ENCODE measurements around the gene KCNT1.

Gene KCNT1

GRCh38 chr9:135745686-135746324 is 43.8 kb downstream of the KCNT1 start:
- H3K27ac ChIP-seq (ENCODE audit: insufficient read depth, low read depth, low read length, poor library complexity, severe bottlenecking), result no peak overlapping the region
- no peaks in the 10 kb centered on the region for H3K27me3 ChIP-seq (ENCODE audit: control insufficient read depth, insufficient read depth, low read length, poor library complexity, severe bottlenecking)
- H3K9me3 ChIP-seq (ENCODE audit: control insufficient read depth, low read length), result no peaks in the 10 kb centered on the region
- no peak overlapping the region for H3K4me3 ChIP-seq (ENCODE audit: insufficient read depth, low read depth, low read length)
- 93% methylated on average over 24 of the region's 24 CpGs for WGBS, 2 experiments
- H3K4me1 ChIP-seq (ENCODE audit: control insufficient read depth, insufficient read depth, low read length), result peaks cover 5% of the 10 kb centered on the region
- H3K36me3 ChIP-seq (ENCODE audit: control insufficient read depth, insufficient read depth, low read length), result no peaks in the 10 kb centered on the region

- H3K4me3 ChIP-seq (ENCODE audit: insufficient read depth, low read depth, low read length), result no peak overlapping the region
- no peaks in the 10 kb centered on the region for H3K36me3 ChIP-seq (ENCODE audit: control insufficient read depth, insufficient read depth, low read length)
- 83 to 86% methylated on average over 9 of the region's 9 CpGs for WGBS, 2 experiments
- H3K4me1 ChIP-seq (ENCODE audit: control insufficient read depth, insufficient read depth, low read length), result peaks cover 5% of the 10 kb centered on the region
- no peaks in the 10 kb centered on the region for H3K9me3 ChIP-seq (ENCODE audit: control insufficient read depth, low read length)
- no peak overlapping the region for H3K27ac ChIP-seq (ENCODE audit: insufficient read depth, low read depth, low read length, poor library complexity, severe bottlenecking)
- no peaks in the 10 kb centered on the region for H3K27me3 ChIP-seq (ENCODE audit: control insufficient read depth, insufficient read depth, low read length, poor library complexity, severe bottlenecking)
These were observed 44.6 kb downstream of the KCNT1 start for GRCh38 chr9:135746565-135746964.

- no peaks in the 10 kb centered on the region for H3K9me3 ChIP-seq (ENCODE audit: control insufficient read depth, low read length)
- H3K27ac ChIP-seq (ENCODE audit: insufficient read depth, low read depth, low read length, poor library complexity, severe bottlenecking), result no peak overlapping the region
- H3K4me3 ChIP-seq (ENCODE audit: insufficient read depth, low read depth, low read length), result no peak overlapping the region
- H3K4me1 ChIP-seq (ENCODE audit: control insufficient read depth, insufficient read depth, low read length), result peaks cover 5% of the 10 kb centered on the region
- WGBS, 2 experiments, result 83 to 85% methylated on average over 13 of the region's 13 CpGs
- no peaks in the 10 kb centered on the region for H3K36me3 ChIP-seq (ENCODE audit: control insufficient read depth, insufficient read depth, low read length)
- H3K27me3 ChIP-seq (ENCODE audit: control insufficient read depth, insufficient read depth, low read length, poor library complexity, severe bottlenecking), result no peaks in the 10 kb centered on the region
These were observed 45.3 kb downstream of the KCNT1 start for GRCh38 chr9:135747311-135747710.

GRCh38 chr9:135748676-135749075 is 46.7 kb downstream of the KCNT1 start:
- Histone ChIP-seq H3K27ac (ENCODE audit: insufficient read depth, low read depth, low read length, poor library complexity, severe bottlenecking) (no peak overlapping the region), H3K36me3 (ENCODE audit: control insufficient read depth, insufficient read depth, low read length) (no peaks in the 10 kb centered on the region), H3K4me1 (ENCODE audit: control insufficient read depth, insufficient read depth, low read length) (peaks cover 5% of the 10 kb centered on the region), H3K9me3 (ENCODE audit: control insufficient read depth, low read length) (no peaks in the 10 kb centered on the region), H3K4me3 (ENCODE audit: insufficient read depth, low read depth, low read length) (no peak overlapping the region), H3K27me3 (ENCODE audit: control insufficient read depth, insufficient read depth, low read length, poor library complexity, severe bottlenecking) (no peaks in the 10 kb centered on the region)
- WGBS, 2 experiments, result 89 to 91% methylated on average over 16 of the region's 16 CpGs

- H3K27me3 ChIP-seq (ENCODE audit: control insufficient read depth, insufficient read depth, low read length, poor library complexity, severe bottlenecking), result no peaks in the 10 kb centered on the region
- no peak overlapping the region for H3K27ac ChIP-seq (ENCODE audit: insufficient read depth, low read depth, low read length, poor library complexity, severe bottlenecking)
- H3K36me3 ChIP-seq (ENCODE audit: control insufficient read depth, insufficient read depth, low read length), result no peaks in the 10 kb centered on the region
- peaks cover 5% of the 10 kb centered on the region for H3K4me1 ChIP-seq (ENCODE audit: control insufficient read depth, insufficient read depth, low read length)
- H3K9me3 ChIP-seq (ENCODE audit: control insufficient read depth, low read length), result no peaks in the 10 kb centered on the region
- 94% methylated on average over 28 of the region's 28 CpGs for WGBS, 2 experiments
- no peak overlapping the region for H3K4me3 ChIP-seq (ENCODE audit: insufficient read depth, low read depth, low read length)
These were observed 47.4 kb downstream of the KCNT1 start for GRCh38 chr9:135749171-135750045.

GRCh38 chr9:135750786-135751185 is 48.8 kb downstream of the KCNT1 start:
- no peak overlapping the region for H3K27ac ChIP-seq (ENCODE audit: insufficient read depth, low read depth, low read length, poor library complexity, severe bottlenecking)
- WGBS, 2 experiments, result 92 to 94% methylated on average over 22 of the region's 22 CpGs
- no peaks in the 10 kb centered on the region for H3K36me3 ChIP-seq (ENCODE audit: control insufficient read depth, insufficient read depth, low read length)
- H3K4me1 ChIP-seq (ENCODE audit: control insufficient read depth, insufficient read depth, low read length), result peaks cover 5% of the 10 kb centered on the region
- H3K4me3 ChIP-seq (ENCODE audit: insufficient read depth, low read depth, low read length), result no peak overlapping the region
- no peaks in the 10 kb centered on the region for H3K27me3 ChIP-seq (ENCODE audit: control insufficient read depth, insufficient read depth, low read length, poor library complexity, severe bottlenecking)
- H3K9me3 ChIP-seq (ENCODE audit: control insufficient read depth, low read length), result no peaks in the 10 kb centered on the region

- H3K4me1 ChIP-seq (ENCODE audit: control insufficient read depth, insufficient read depth, low read length), result peaks cover 5% of the 10 kb centered on the region
- H3K9me3 ChIP-seq (ENCODE audit: control insufficient read depth, low read length), result no peaks in the 10 kb centered on the region
- H3K27me3 ChIP-seq (ENCODE audit: control insufficient read depth, insufficient read depth, low read length, poor library complexity, severe bottlenecking), result no peaks in the 10 kb centered on the region
- H3K36me3 ChIP-seq (ENCODE audit: control insufficient read depth, insufficient read depth, low read length), result no peaks in the 10 kb centered on the region
- 89 to 90% methylated on average over 13 of the region's 13 CpGs for WGBS, 2 experiments
- no peak overlapping the region for H3K4me3 ChIP-seq (ENCODE audit: insufficient read depth, low read depth, low read length)
- no peak overlapping the region for H3K27ac ChIP-seq (ENCODE audit: insufficient read depth, low read depth, low read length, poor library complexity, severe bottlenecking)
These were observed 49.5 kb downstream of the KCNT1 start for GRCh38 chr9:135751501-135751900.

GRCh38 chr9:135752281-135753204 is 50.6 kb downstream of the KCNT1 start:
- H3K9me3 ChIP-seq (ENCODE audit: control insufficient read depth, low read length), result no peaks in the 10 kb centered on the region
- no peaks in the 10 kb centered on the region for H3K27me3 ChIP-seq (ENCODE audit: control insufficient read depth, insufficient read depth, low read length, poor library complexity, severe bottlenecking)
- H3K4me1 ChIP-seq (ENCODE audit: control insufficient read depth, insufficient read depth, low read length), result peaks cover 2% of the 10 kb centered on the region
- no peak overlapping the region for H3K4me3 ChIP-seq (ENCODE audit: insufficient read depth, low read depth, low read length)
- no peak overlapping the region for H3K27ac ChIP-seq (ENCODE audit: insufficient read depth, low read depth, low read length, poor library complexity, severe bottlenecking)
- H3K36me3 ChIP-seq (ENCODE audit: control insufficient read depth, insufficient read depth, low read length), result no peaks in the 10 kb centered on the region
- 93 to 94% methylated on average over 8 of the region's 8 CpGs for WGBS, 2 experiments

GRCh38 chr9:135753391-135754105 is 51.6 kb downstream of the KCNT1 start:
- 88 to 91% methylated on average over 14 of the region's 14 CpGs for WGBS, 2 experiments
- H3K4me1 ChIP-seq (ENCODE audit: control insufficient read depth, insufficient read depth, low read length), result no peaks in the 10 kb centered on the region
- no peak overlapping the region for H3K4me3 ChIP-seq (ENCODE audit: insufficient read depth, low read depth, low read length)
- H3K27me3 ChIP-seq (ENCODE audit: control insufficient read depth, insufficient read depth, low read length, poor library complexity, severe bottlenecking), result no peaks in the 10 kb centered on the region
- H3K36me3 ChIP-seq (ENCODE audit: control insufficient read depth, insufficient read depth, low read length), result no peaks in the 10 kb centered on the region
- H3K9me3 ChIP-seq (ENCODE audit: control insufficient read depth, low read length), result no peaks in the 10 kb centered on the region
- no peak overlapping the region for H3K27ac ChIP-seq (ENCODE audit: insufficient read depth, low read depth, low read length, poor library complexity, severe bottlenecking)

Data from ectodermal cell (in vitro differentiated cells).